Measurements from ENCODE around the gene SLC23A3.

DNA sequence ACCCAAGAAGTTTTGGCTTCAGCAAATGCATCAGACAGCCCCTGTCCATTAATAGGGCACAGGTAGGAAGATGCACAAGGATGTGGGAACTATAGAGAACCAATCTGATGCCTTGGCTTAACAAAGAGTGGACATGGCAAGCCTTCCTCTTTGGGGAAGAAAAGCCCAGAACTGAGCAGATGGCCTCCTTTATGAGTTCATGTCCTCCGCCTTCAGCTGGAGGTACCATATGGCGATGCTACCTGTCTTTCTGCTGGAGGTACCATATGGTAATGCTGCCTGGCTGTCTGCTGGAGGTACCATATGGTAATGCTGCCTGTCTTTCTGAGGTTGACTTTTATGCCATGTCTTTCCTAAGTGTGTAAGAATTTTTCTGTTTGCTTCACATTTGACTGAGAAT lies 14.3 kb upstream of the SLC23A3 start:
- TF ChIP-seq SP1 (IDR thresholded peaks at IDR 0.05) (no peak), SUZ12 (IDR thresholded peaks at IDR 0.05) (no peak), FOXM1 (IDR thresholded peaks at IDR 0.05; ENCODE audit: borderline replicate concordance) (no peak)

All from HEK293T (cell line).